GM23338 (cell line): ENCODE data around the gene HNRNPA2B1. TPM values are rescaled to one million over a fixed set of nuclear protein-coding genes. Genes with fewer than 3 reads are reported as not detected.

Source experiments
- ATAC-seq: fragments of 200-7000 bp; cut with Tn5 transposase; 3 replicates; pipeline ENCODE4 v1.9.1; 2020
- DNase-seq: peaks from one replicate; pipeline ENCODE4 v3.0.0-alpha.2; 2015; ENCODE audit warnings: low spot score
- H2AFZ ChIP-seq: fragments of 200-600 bp; sonication (generic); 2 replicates; pipeline ENCODE4 v1.8.0; 2016; ENCODE audit warnings: antibody characterized with exemption, mild to moderate bottlenecking, moderate library complexity
- H3F3A ChIP-seq: fragments of 200-600 bp; sonication (generic); replicated peaks from 2 replicates; pipeline ENCODE4 v1.8.0; 2017; ENCODE audit warnings: antibody characterized with exemption, mixed run types, low read depth
- H3K27ac ChIP-seq: fragments of 200-600 bp; sonication (generic); 2 replicates; pipeline ENCODE4 v1.6.1; 2016; ENCODE audit warnings: low read depth
- H3K27me3 ChIP-seq: fragments of 200-600 bp; sonication (generic); 2 replicates; pipeline ENCODE4 v1.8.0; 2016; ENCODE audit warnings: mild to moderate bottlenecking, mixed run types, moderate library complexity; ENCODE audit not compliant: insufficient read depth
- H3K36me3 ChIP-seq: fragments of 200-600 bp; sonication (generic); 2 replicates; pipeline ENCODE4 v1.8.0; 2016; ENCODE audit warnings: mild to moderate bottlenecking; ENCODE audit not compliant: insufficient read depth
- H3K4me1 ChIP-seq: fragments of 200-600 bp; sonication (generic); 2 replicates; pipeline ENCODE4 v1.8.0; 2016; ENCODE audit warnings: mild to moderate bottlenecking, moderate library complexity; ENCODE audit not compliant: insufficient read depth
- H3K4me2 ChIP-seq: fragments of 200-600 bp; sonication (generic); 2 replicates; pipeline ENCODE4 v1.7.1; 2017; ENCODE audit warnings: mixed run types
- H3K4me3 ChIP-seq: fragments of 200-600 bp; sonication (generic); 2 replicates; pipeline ENCODE4 v1.6.1; 2016; ENCODE audit warnings: mixed run types
- H3K79me2 ChIP-seq: fragments of 200-600 bp; sonication (generic); replicated peaks from 2 replicates; pipeline ENCODE4 v1.8.0; 2017; ENCODE audit warnings: mild to moderate bottlenecking; ENCODE audit not compliant: insufficient read depth
- H3K9me2 ChIP-seq: fragments of 200-600 bp; sonication (generic); 2 replicates; pipeline ENCODE4 v1.8.0; 2017; ENCODE audit not compliant: insufficient read depth
- H4K20me1 ChIP-seq: fragments of 200-600 bp; sonication (generic); replicated peaks from 2 replicates; pipeline ENCODE4 v1.8.0; 2017; ENCODE audit warnings: mild to moderate bottlenecking; ENCODE audit not compliant: insufficient read depth
- H3K27ac Mint-ChIP-seq: 2 replicates; pipeline ENCODE4 v1.8.0; 2020; ENCODE audit warnings: inconsistent platforms, mild to moderate bottlenecking, moderate library complexity, mixed read lengths
- H3K27me3 Mint-ChIP-seq: 3 replicates; pipeline ENCODE4 v1.8.0; 2022; ENCODE audit warnings: low read depth, mild to moderate bottlenecking, moderate library complexity, mixed read lengths, inconsistent platforms; ENCODE audit not compliant: insufficient read depth, poor library complexity
- H3K36me3 Mint-ChIP-seq: 3 replicates; pipeline ENCODE4 v1.8.0; 2021; ENCODE audit warnings: low read depth, mild to moderate bottlenecking, inconsistent platforms, moderate library complexity, mixed read lengths
- H3K4me1 Mint-ChIP-seq: 3 replicates; pipeline ENCODE4 v1.8.0; 2020; ENCODE audit warnings: mild to moderate bottlenecking, inconsistent platforms, mixed read lengths
- H3K4me3 Mint-ChIP-seq: 3 replicates; pipeline ENCODE4 v1.8.0; 2021; ENCODE audit warnings: moderate library complexity, mild to moderate bottlenecking, inconsistent platforms, mixed read lengths
- H3K9me3 Mint-ChIP-seq: 3 replicates; pipeline ENCODE4 v1.8.0; 2020; ENCODE audit warnings: moderate library complexity, mild to moderate bottlenecking, inconsistent platforms, mixed read lengths
- CREB1 ChIP-seq: fragments of 250-450 bp; sonication (Bioruptor Pico); IDR thresholded peaks from 2 replicates; pipeline ENCODE4 v1.5.0; 2020; ENCODE audit warnings: low read depth, mild to moderate bottlenecking, moderate library complexity
- ETS1 ChIP-seq: IDR thresholded peaks from 2 replicates; pipeline ENCODE4 v1.6.1; 2016; ENCODE audit warnings: antibody characterized with exemption
- EZH2phosphoT487 ChIP-seq: fragments of 200-600 bp; sonication (generic); IDR thresholded peaks from one replicate; pipeline ENCODE4 v1.8.1; 2018; ENCODE audit warnings: antibody characterized with exemption; ENCODE audit not compliant: unreplicated experiment
- REST ChIP-seq: IDR thresholded peaks from one replicate; pipeline ENCODE4 v1.6.1; 2018; ENCODE audit warnings: antibody characterized with exemption; ENCODE audit not compliant: unreplicated experiment
- STAT1 ChIP-seq: IDR thresholded peaks from one replicate; pipeline ENCODE4 v1.6.1; 2016; ENCODE audit warnings: antibody characterized with exemption; ENCODE audit not compliant: unreplicated experiment
- ZNF114 ChIP-seq: fragments of 250-450 bp; sonication (Bioruptor Pico); IDR thresholded peaks from 2 replicates; pipeline ENCODE4 v1.5.0; 2020; ENCODE audit warnings: mild to moderate bottlenecking, moderate library complexity
- polyA plus RNA-seq: library from polyadenylated mRNA; unstranded; fragments of >200 nt; fragmentation: Nextera tagmentation; extraction: Ambion mirVana; gene quantifications from 2 replicates; pipeline ENCODE4 v1.2.1, GENCODE V29; 2016
- total RNA-seq: library from RNA; depleted of rRNA; stranded (reverse); fragments of >200 nt; shearing (Covaris generic); gene quantifications from 2 replicates; pipeline ENCODE4 v1.2.3, GENCODE V29; 2014

The HNRNPA2B1 gene
- total and polyA plus RNA-seq, 2 experiments from 2014 or later: 602 to 1,577 TPM

GRCh38 chr7:26166684-26167266, 33.8 kb downstream of the HNRNPA2B1 start:
- DNase-seq (no peak), ATAC-seq (peak; percentile 45)

More at GRCh38 chr7:26166684-26167266, 33.8 kb downstream of the HNRNPA2B1 start:
- H2AFZ ChIP-seq: no peak overlapping the region
- peak overlapping the region; percentile 72 for H3K27ac ChIP-seq
- peaks cover 100% of the 10 kb centered on the region for H3K79me2 ChIP-seq
- H3F3A ChIP-seq: no peaks in the 10 kb centered on the region
- no peak overlapping the region; the same call in 1 of the 2 replicates for H3K4me3 ChIP-seq
- peak overlapping the region; percentile 28 for H3K4me2 ChIP-seq
- Mint-ChIP-seq H3K27me3 (peaks cover 7% of the 10 kb centered on the region), H3K4me3 (no peak overlapping the region), H3K4me1 (peaks cover 36% of the 10 kb centered on the region), H3K9me3 (peaks cover 19% of the 10 kb centered on the region), H3K36me3 (peaks cover 62% of the 10 kb centered on the region), H3K27ac (peak overlapping the region; percentile 64)
- no peaks in the 10 kb centered on the region for H3K27me3 ChIP-seq
- H3K9me2 ChIP-seq: no peaks in the 10 kb centered on the region
- peaks cover 6% of the 10 kb centered on the region; the same call in 1 of the 2 replicates for H3K36me3 ChIP-seq
- peaks cover 41% of the 10 kb centered on the region for H3K4me1 ChIP-seq
- TF ChIP-seq REST: no peak
- TF ChIP-seq CREB1 (CRISPR knock-in tag): no peak
- no peak for TF ChIP-seq STAT1
- TF ChIP-seq ZNF114 (CRISPR knock-in tag): no peak
- TF ChIP-seq EZH2phosphoT487: no peak
- TF ChIP-seq ETS1: no peak
- peaks cover 62% of the 10 kb centered on the region for H4K20me1 ChIP-seq
